Globus pallidus (tissue), 1 donor: ENCODE results near the gene PIEZO2.

Source experiments
- DNase-seq: peaks from one replicate; pipeline ENCODE4 v3.0.0-alpha.2; 2015; ENCODE audit warnings: low spot score

The PIEZO2 gene

DNA sequence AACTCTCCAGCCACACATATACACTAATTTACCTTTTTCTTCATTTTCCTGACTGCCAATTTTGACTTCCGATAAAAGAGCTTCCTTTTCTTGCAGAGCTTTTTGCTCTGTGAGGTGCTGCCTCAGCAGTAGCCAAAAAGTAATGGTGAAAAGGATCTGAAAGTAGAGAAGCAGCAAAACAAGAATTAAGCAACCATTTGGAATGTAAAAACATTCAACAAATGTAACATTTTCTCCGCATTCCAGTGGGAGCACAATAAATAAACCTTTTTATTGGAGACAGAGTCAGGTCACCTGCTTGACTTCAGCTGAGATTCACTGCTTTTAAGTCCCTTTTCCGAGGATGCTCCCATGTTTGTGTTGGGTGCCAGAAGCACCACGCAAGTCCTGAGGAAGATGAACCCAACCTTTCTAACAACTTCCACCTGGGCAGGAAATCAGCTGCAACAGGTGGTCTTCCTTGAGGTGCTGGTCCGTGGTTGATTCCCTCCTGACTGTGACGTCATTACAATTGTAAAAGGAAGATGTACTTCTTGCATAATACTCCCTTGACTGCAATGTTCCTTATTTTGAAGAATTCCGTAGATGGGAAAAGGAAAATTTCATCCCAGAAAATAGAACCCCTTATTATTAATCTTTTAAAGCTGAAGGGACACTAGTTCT lies 358.1 kb downstream of the PIEZO2 start:
- DNase-seq = no peak

DNA sequence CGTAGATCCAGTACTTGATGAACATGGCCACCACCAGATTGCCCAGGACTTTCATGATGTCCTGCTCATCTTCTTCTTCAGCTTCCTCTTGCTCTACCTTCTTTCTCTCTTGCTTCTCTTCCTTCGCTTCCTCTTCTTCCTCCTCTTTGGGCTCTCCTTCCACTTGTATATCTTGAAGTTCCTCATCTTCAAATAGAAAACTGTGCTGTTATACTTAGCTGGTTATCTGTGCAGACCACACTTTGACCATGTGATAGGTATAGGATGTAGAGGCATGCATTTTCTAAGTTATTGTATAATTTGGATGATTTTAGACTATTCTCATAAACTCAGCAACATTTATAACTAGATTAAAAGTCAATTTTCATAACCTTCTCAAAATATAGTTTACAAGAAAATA lies 360.2 kb downstream of the PIEZO2 start:
- no peak for DNase-seq

DNA sequence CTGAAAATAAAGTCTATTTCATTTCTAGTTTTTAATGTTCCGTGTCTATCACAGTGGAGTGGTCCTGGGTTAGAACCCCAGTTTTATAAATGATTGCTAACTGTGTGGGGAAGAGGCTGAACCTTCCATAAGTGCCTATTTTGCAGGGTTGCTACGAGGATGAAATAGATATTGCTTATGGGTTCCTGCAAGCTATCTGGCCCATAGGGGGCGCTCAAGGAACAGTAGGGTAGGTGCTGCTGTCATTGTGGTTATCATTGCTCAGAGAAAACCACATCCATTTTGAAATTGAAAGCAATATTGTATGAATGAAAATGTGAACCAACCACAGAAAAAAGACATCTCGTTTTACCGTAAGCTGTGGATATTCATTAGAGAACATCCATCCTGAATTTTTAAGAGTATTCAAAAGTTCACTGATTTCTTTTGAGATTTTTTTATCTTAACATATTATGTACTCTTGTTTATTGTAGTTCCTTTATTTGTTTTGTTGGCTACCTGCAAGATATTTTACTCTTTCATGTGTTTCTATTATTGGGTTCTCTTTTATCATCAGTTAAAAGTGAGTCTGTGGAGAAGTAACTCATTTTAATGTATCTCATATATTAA lies 362.0 kb downstream of the PIEZO2 start:
- peak; percentile 88 for DNase-seq

DNA sequence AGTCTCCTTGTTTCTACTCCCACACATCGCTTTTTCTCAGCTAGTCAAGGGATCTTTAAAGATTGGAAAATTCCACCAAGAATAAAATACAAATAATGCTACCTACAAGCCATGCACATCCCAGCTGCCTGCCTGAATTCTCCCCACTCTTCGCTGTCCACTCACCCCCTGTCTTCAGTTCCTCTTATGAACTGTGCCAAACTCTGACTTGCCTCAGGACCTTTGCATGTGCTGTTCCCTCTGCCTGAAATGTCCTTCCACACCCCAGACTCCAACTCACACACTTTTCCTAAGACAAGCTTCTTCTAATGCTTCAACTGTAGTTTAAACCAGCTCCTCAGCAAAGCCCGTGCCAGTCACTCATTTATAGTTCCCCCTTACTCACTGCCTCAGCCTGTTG lies 363.6 kb downstream of the PIEZO2 start:
- DNase-seq = no peak

DNA sequence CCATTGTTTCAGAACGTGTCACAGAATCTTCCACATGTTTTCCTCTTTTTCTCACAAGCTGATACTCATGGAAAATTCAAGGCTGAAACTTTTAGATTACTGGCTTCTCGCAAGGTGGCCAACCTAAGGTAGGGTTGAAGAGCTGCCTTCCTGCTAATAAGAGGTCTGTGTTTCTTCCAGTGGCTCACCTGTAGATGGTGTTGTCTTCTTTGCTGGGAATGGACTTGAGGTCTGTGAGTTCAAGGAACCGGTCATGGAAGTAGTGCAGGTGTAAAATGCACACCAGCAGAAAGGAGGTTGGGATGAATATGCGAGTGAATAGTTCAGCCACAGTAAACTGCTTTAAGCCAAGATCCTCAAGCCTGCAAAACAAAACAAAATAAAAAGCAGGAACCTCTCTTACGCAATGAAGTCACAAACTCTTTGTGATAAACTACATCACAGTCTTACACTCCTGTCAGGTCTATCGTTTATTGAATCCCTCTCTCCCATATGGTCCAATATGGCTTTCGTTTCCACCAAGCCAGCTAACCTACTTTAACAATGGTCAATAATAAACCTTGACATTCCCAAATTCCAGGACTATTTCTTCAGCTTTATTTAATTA lies 364.7 kb downstream of the PIEZO2 start:
- no peak for DNase-seq

DNA sequence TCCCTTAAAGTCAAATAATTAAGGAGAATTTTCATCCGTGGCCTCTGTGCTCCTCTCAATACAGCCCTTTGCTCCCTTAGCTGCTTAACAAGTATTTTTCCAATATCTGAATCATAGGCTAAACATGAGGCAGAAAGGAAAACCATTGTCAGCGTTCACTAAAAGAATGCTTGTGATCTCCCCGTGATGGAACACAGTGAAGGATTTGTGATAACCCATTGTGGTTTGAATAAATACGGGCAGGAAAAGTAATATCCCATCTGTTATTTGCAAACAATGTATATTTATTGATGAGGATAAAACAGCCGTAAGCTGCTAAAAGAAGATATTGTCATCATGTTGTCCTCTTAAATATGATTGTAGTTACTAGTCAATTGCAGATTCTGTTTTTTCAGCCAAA lies 365.4 kb downstream of the PIEZO2 start:
- DNase-seq = peak; percentile 70

DNA sequence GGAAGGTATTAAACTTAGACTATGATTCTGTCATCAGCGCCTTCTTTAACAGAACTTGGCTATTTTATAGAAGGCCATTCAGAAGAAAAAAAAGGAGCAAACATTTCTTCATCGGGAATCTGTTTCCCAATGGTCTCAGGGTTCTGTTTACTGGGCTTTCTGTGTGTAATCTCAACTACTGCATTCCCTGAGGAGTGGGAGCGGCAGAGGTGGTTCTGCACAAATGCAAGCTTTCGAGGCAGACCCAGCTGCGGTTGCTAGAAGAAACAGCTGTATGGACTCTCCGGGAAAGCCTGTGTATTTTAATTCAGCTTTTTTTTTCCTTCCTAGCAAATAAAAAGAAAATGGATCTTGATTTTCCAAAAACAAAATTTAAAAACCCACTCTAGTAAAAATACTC lies 372.9 kb downstream of the PIEZO2 start:
- DNase-seq = no peak

DNA sequence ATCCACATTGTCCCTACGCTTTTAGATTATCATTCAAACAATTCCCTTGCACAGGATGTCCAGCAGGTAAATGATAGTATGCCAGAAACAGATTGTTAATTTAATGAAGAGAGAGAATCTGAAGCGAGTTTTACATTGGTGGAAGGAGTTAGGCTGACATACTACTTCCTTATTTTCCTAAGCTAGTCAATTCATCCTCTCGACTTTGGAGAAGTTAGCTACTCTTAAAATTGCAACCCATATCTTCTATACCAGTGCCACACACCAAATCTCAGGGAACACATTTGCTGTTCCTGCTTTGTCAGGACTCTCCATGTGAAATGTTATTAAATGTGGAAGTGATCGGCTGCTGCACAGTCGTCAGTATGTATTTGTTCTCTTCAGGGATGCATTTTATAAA lies 374.3 kb downstream of the PIEZO2 start:
- no peak for DNase-seq

DNA sequence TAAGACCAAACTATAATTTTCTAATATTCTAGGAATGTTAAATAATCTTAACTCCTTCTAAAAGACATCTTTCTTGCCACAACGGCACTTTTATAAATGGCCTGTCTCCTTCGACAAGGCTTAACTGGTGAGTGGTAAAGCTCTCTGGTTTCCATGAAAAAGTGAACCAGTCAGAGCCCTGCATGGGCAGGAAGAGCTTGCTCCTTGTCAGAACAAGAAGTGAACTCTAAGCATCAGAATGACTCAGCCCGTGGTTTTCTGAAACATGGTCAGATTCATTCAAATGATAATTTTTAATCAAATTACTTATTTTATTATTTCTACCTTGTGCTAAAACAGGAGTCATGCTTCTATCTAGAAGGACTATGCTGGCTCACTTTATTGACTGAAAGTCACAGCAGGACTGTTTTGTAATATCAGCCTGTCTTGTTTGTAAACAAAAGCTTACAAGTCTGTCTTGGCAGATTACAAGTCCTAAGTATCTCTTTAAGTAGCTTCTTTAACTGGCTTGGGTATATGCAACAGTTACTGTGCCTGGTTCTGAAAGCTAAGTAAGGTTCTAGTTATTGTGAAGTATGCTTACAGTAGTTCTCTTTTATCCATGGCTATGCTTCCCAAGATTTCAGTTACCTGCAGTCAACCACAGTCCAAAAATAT lies 378.2 kb downstream of the PIEZO2 start:
- no peak for DNase-seq

DNA sequence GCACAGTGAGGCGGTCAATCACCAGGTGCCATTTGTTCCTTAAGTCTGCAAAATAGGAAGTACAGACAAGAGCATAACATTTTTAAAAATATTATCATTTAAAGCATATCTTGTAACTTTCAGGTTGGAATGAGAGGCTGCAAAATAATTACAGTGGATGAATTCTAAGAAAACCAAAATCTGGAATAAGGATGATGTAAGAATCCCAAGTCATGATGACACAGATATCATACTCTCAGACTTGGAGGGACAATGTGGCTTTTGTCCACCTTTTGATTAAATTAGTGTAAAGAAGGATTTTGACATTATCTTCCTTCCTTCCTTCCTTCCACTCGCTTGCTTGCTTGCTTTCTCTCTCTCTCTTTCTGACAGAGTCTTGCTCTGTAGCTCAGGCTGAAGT lies 379.1 kb downstream of the PIEZO2 start:
- DNase-seq = no peak

DNA sequence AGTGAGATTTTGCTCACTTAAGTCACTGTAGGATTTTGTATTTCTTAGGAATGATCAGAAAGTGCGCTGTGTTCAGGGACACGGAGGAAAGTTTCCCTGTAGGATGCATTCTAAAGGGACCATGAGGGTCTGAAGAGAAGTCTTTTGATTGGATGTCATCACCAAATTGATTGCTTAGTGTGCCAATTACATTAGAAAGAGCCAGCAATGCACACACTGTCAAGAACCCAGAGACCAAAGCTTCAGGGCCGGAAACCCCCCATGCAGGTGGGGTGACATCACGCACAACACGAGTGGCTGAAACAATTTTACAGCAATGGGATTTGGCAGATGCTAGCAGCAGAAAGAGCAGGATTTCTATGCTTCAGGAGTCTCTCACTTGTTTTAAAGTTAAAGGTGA lies 381.1 kb downstream of the PIEZO2 start:
- no peak for DNase-seq

DNA sequence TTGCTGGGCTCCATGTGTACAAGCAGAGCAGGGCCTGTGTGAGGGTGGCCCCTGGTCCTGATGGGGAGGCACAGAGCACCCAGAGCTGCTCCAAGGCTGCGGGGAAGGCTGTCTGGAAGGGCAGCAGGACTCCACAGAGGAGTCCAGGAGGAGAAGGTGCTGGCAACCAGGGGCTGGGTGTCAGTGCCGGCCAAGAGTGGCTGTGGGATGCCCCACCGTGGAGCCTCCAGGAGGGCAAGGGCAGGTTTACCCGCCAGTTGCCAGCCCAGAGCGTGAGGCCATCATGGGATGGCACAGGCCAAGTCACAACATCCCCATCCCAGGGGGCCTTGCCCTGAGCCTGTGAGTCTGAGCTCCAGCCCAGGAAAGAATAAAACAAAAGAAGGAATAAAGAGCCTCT lies 381.7 kb downstream of the PIEZO2 start:
- DNase-seq = no peak

DNA sequence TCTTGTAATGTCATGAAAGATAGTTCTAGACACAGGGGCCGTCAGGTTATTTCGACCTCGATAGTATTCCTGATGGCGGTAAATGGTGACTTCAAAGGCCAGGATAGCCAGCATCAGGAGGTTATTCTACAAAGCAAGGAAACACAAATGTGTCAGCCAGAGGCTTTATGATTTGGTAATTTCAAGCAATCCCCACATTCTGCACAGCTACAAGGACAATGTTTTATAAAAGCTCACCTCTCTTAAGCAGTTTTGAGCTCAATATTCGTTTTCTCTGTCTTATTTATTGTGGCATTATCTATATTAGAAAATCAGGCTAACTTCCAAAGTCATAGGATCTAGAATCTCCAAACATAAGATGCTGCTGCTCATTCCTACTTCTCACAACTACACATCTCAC lies 388.4 kb downstream of the PIEZO2 start:
- no peak for DNase-seq

DNA sequence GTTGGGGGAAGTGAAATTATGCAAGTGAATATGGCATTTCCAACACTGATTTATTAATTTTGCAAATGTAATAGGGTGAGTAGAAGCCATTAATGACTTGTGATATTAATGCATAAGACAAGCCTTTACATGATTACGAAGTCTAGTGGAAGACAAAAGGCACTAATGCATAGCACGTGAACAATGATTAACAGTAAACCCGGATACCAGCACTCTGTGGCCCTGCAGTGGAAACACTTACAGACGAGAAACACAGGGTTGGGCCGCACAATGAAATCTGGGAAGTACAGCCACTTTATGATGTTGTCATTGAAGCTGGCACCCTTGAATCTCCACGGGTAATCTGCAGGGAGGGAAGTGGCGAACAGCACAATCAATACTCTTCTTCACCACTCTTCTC lies 390.1 kb downstream of the PIEZO2 start:
- no peak for DNase-seq

DNA sequence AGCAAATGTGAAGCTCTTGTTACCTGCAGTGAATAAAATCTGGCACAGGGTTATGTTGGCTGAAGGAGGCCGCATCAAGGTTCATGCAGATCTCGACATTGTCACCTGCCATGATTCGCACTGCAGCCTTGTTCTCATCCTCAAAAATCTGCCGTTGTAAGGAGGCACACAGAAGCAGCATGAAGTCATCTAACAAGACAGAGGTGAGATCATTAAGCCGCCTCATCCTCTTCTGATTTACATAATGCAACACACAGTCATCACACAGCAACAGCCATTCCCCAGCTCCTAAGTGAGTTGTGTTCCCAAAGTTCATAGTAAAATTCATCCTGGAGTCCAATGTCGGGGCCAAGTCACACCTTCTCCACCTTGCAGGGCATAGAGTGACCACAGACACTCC lies 391.4 kb downstream of the PIEZO2 start:
- DNase-seq = no peak

DNA sequence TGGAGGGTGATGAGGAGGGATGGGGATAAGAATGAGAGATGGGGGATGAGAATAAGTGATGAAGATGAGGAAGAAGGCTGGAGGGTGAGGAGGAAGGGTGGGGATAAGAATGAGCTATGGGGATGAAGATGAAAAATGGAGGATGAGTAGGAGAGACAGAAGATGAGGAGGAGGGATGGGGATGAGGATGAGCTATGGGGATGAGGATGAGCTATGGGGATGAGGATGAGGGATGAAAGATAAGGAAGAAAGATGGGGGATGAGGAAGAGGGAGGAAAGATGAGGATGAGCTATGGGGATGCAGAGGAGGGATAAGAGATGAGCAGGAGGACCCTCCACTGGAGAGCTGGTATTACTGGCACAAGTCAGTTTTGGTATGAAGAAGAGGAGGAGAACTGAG lies 392.0 kb downstream of the PIEZO2 start:
- no peak for DNase-seq

DNA sequence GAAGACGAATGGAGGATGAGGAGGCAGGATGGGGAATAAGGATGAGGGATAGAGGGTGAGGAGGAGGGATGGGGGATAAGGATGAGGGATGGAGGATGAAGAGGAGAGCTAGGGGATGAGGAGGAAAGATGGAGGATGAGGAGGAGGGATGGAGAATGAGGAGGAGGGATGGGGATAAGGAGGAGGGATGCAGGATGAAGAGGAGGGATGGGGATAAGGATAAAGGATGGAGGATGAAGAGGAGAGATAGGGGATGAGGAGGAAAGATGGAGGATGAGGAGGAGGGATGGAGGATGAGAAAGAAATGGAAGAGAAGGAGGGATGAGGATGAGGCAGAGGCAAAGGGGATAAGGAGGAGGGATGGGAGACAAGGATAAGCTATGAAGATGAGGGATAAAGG lies 393.5 kb downstream of the PIEZO2 start:
- no peak for DNase-seq

DNA sequence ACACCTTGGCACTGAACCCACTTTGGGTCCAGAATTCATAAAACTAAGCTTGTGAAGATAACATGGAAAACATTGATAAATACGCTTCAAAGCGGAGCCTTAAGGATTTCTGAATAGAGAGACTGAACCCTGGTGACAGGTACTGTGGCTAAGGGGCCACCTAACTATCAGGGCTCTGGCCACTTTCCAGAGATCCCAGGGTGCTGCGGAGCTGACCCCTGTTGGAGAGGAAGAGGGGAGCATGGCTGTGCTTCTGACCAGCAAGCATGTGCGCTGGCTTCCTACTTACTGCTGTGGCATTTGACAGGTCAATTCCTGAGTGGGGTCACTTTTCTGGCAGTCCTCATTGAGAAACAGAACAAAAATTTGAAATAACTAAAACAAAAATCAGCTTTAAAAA lies 395.2 kb downstream of the PIEZO2 start:
- DNase-seq = no peak

DNA sequence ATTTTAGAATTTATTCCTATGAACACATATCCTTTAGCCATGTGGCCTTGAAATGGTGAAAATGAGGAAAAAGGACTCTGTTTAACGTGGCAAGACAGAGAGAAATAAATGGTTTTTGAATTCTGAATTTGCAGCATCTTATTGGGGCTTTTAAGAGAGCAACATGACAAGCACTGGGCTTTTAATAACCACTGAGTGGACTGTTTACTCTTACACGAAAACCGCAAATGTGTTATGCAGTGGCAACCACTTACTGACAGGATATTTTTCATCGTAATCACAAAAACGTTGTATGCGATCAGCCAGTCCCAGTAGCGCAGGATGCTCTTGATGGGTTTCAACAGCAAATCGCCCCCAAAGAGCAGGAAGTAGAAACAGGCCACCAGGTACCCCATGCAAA lies 397.0 kb downstream of the PIEZO2 start:
- DNase-seq = no peak

DNA sequence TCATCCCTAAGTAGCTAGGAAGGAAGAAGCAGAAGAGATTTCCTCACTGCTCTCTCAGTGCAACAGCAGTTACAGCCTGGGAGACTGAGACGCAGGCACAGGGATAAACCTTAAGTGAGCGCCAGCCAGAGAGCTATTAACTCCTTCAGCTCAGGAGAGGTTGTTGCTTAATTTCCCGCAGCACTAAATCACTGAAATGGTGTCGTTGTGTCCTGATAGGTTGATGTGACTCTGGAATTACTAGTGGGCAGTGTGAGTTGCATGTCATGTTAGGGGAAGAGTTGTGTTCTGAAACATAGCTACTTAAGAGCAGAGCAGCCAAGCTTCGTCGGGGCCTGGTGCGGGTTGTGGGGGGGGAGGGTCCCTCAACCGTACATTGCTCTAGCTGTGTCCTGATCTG lies 397.7 kb downstream of the PIEZO2 start:
- DNase-seq = no peak

DNA sequence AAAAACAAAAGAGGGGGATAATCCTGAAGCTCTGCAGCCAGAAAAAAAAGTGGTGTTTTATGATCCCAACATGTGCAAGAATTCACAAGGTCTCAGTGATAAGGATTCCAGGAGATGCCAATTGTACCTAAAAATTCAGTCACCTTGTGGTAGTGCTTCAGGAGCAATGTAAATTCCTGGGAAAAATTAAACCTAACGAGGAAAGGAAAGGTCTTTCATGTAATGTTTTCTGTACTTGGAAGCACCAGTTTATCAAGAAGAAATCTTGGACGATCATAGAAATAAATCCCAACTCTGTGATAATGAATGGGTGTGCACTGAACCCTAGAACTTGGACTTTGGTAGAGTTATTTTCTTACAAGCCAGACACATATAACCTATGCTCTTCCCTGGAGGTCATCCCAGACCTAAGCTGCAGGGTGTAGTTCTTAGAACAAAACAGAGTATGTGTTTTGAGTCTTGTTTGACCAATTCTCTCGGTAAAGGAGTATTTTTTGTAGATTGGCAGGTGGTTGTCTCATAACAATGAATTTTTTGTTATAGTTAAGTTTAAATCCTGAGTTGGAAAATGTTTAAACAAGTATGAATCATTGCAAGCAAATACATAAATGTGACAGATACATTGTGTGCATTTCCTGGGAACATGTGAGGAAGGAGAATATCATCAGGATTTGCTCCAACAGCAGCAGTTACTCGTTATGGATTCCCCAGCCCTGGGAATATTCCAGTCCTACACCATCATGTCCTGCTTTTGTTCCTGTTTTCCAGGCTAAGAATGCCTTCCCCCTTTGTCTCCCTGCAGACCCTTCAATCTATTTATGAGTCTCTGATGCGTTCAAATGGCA lies 399.0 kb downstream of the PIEZO2 start:
- DNase-seq = no peak

DNA sequence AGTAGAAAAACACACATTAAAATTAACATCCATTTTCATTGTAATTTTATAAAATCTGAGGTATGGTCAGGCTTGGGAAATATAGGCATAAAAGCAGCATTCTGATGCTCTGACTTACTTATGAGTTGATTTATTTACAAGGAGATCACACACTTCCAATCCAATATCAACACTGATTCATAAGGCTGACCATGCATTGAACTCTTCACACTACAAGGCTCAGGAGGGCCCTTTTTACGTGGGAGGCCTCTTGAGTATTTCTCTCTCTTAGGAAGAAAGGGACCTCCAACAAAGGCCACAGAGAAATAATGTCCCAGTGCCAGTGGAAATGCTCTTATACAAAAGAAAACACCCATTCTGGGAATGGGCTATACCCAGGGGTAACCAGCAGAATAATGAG lies 400.7 kb downstream of the PIEZO2 start:
- DNase-seq = no peak
